Measurements from ENCODE around the gene HMBS.

DNA sequence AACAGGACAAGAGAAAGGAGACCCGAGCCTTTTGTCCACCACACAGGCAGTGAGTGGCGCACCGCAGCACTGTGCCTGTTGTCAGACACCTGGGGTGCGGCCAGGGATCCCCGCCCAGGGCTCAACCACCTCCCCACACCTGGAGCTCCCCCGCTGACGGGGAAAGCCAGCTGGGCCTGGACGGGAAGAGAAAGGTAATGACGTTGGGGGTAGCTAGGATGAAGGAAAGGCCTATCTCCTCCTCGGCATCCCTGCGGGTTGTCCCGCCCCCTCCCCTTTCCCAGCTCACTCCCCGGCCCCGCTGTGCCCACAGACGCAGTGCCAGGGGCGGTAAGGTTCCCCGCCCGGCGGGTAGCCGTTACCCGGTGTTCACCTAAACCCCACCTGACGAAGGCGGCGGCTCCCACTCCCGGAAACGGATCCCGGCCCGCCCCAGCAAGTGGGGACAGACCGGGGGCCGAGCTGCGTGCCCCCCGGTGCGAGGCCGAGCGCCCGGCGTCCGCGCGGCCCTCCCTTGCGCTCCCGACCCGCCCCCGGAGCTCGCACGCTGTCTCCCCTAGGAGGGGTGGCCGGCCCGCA, 28.2 kb upstream of the HMBS start:
- TF ChIP-seq, protein P1, sequence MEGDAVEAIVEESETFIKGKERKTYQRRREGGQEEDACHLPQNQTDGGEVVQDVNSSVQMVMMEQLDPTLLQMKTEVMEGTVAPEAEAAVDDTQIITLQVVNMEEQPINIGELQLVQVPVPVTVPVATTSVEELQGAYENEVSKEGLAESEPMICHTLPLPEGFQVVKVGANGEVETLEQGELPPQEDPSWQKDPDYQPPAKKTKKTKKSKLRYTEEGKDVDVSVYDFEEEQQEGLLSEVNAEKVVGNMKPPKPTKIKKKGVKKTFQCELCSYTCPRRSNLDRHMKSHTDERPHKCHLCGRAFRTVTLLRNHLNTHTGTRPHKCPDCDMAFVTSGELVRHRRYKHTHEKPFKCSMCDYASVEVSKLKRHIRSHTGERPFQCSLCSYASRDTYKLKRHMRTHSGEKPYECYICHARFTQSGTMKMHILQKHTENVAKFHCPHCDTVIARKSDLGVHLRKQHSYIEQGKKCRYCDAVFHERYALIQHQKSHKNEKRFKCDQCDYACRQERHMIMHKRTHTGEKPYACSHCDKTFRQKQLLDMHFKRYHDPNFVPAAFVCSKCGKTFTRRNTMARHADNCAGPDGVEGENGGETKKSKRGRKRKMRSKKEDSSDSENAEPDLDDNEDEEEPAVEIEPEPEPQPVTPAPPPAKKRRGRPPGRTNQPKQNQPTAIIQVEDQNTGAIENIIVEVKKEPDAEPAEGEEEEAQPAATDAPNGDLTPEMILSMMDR (IDR thresholded peaks at IDR 0.05; ENCODE audit: low read length), result no peak
- no peak for TF ChIP-seq EZH2 (IDR thresholded peaks at IDR 0.05; ENCODE audit: borderline replicate concordance, low read length)
